Measurements from ENCODE around the gene WWOX. TPM values are rescaled to one million over a fixed set of nuclear protein-coding genes. Genes with fewer than 3 reads are reported as not detected.

WWOX gene
- total and polyA plus RNA-seq, 2 of the 13 experiments (the other 11 are each of a cell fraction or from before 2014, with no cell fraction given): 9.1 to 37.4 TPM

- TF ChIP-seq ZBTB40 (IDR thresholded peaks at IDR 0.05) (no peak), ZBTB40 (CRISPR knock-in tag; IDR thresholded peaks at IDR 0.05) (peak; percentile 81; the same call in 1 of the 2 replicates), ZNF891 (CRISPR knock-in tag; IDR thresholded peaks at IDR 0.05) (no peak), ZNF816 (CRISPR knock-in tag; IDR thresholded peaks at IDR 0.05; ENCODE audit: borderline replicate concordance) (peak; percentile 92), YEATS4 (CRISPR knock-in tag; IDR thresholded peaks at IDR 0.05; ENCODE audit: borderline replicate concordance) (peak; percentile 87), HOXA5 (CRISPR knock-in tag; IDR thresholded peaks at IDR 0.05) (peak; percentile 96), ZNF616 (CRISPR knock-in tag; IDR thresholded peaks at IDR 0.05; ENCODE audit: low read depth) (0 out of 2 replicates have a peak, but pooled peaks have one; percentile 50), HNF4A (CRISPR knock-in tag; IDR thresholded peaks at IDR 0.05) (peak; percentile 100), ZNF768 (CRISPR knock-in tag; IDR thresholded peaks at IDR 0.05) (no peak; the same call in 1 of the 2 replicates), SRSF4 (IDR thresholded peaks at IDR 0.05; ENCODE audit: low read depth, low read length, poor library complexity, severe bottlenecking) (no peak), ZNF615 (CRISPR knock-in tag; IDR thresholded peaks at IDR 0.05; ENCODE audit: borderline replicate concordance) (peak; percentile 72; the same call in 1 of the 2 replicates), ZNF574 (CRISPR knock-in tag; IDR thresholded peaks at IDR 0.05) (peak; percentile 93), CBX5 (CRISPR knock-in tag; IDR thresholded peaks at IDR 0.05; ENCODE audit: borderline replicate concordance) (peak; percentile 99), SIN3A (IDR thresholded peaks at IDR 0.05; ENCODE audit: borderline replicate concordance, low read depth, low read length) (peak; percentile 63; the same call in 1 of the 2 replicates), PBX2 (CRISPR knock-in tag; IDR thresholded peaks at IDR 0.05) (peak; percentile 14; the same call in 1 of the 2 replicates)
Measured at GRCh38 chr16:78297066-78297666, 197.7 kb downstream of the WWOX start (continued).
